T-cell (primary cell): ENCODE data around the gene RTP5. TPM values are rescaled to one million over a fixed set of nuclear protein-coding genes. Genes with fewer than 3 reads are reported as not detected.
"Not testable (repeated sequence)": the region's sequence is repeated elsewhere in the genome, so short reads cannot be mapped to it uniquely, and the experiment has no call there.

Experiments
- ATAC-seq, 4 experiments: fragments of 200-7000 bp in 3 of 4; fragments of 150-1000 bp in 1 of 4; cut with Tn5 transposase; replicated peaks in 1 of 4; 1 replicate in 3 of 4; 2 replicates in 1 of 4; pipeline ENCODE4 v1.10.0; 2021; ENCODE audit warnings: moderate library complexity in 3 of 4, mild to moderate bottlenecking in 2 of 4, moderate number of reproducible peaks in 1 of 4
- CTCF ChIA-PET, 2 donors: fragments of 300-600 bp; sonication (Branson Sonifier 250); formaldehyde crosslinking; loops; one replicate each; lab custom pipeline; 2022; ENCODE audit warnings: antibody characterized with exemption in 2 of 2; lab: Charles Lee
- POLR2A ChIA-PET, 2 donors: fragments of 300-600 bp; sonication (Branson Sonifier 250); formaldehyde crosslinking; loops; one replicate each; lab custom pipeline; 2022; ENCODE audit warnings: antibody characterized with exemption in 2 of 2; lab: Charles Lee
- DNase-seq, 35 experiments: peaks; one replicate each; pipeline versions ENCODE4 v3.0.0 to v3.0.0-alpha.2; 2013 to 2023
- H3K27ac ChIP-seq: one replicate; pipeline ENCODE4 v1.5.1; 2013; ENCODE audit warnings: low read length
- H3K27me3 ChIP-seq, 2 experiments: replicated peaks in 1 of 2; 1 replicate in 1 of 2; 2 replicates in 1 of 2; pipeline versions ENCODE4 v1.6.1 to v1.7.0; 2013; ENCODE audit warnings: low read length in 1 of 2, mixed read lengths in 1 of 2; ENCODE audit not compliant: control insufficient read depth in 2 of 2, insufficient read depth in 2 of 2; ENCODE audit errors: extremely low read depth in 1 of 2
- H3K36me3 ChIP-seq, 2 donors: 1 replicate in 1 of 2; 2 replicates in 1 of 2; pipeline versions ENCODE4 v1.6.1 to v1.7.0; 2013; ENCODE audit warnings: low read length in 1 of 2; ENCODE audit not compliant: control insufficient read depth in 2 of 2, insufficient read depth in 1 of 2; ENCODE audit errors: extremely low read depth in 1 of 2
- H3K4me1 ChIP-seq, 2 experiments: 1 replicate in 1 of 2; 2 replicates in 1 of 2; pipeline versions ENCODE4 v1.6.1 to v1.7.0; 2013; ENCODE audit warnings: low read length in 2 of 2, mixed read lengths in 1 of 2; ENCODE audit not compliant: insufficient read depth in 2 of 2, control insufficient read depth in 1 of 2; ENCODE audit errors: extremely low read depth in 1 of 2
- H3K4me3 ChIP-seq, 2 donors: 1 replicate in 1 of 2; 2 replicates in 1 of 2; pipeline versions ENCODE4 v1.5.1 to v1.7.0; 2013; ENCODE audit warnings: mild to moderate bottlenecking in 2 of 2, low read length in 1 of 2, moderate library complexity in 1 of 2; ENCODE audit not compliant: control insufficient read depth in 1 of 2; ENCODE audit errors: extremely low read depth in 1 of 2
- H3K9me3 ChIP-seq: 2 replicates; pipeline ENCODE4 v1.7.0; 2013
- H3K27ac Mint-ChIP-seq, 2 donors: one replicate each; pipeline ENCODE4 v1.8.0; 2020 to 2021; ENCODE audit warnings: mild to moderate bottlenecking in 2 of 2, mixed read lengths in 2 of 2
- H3K27me3 Mint-ChIP-seq, 2 donors: one replicate each; pipeline ENCODE4 v1.8.0; 2021 to 2022; ENCODE audit warnings: mixed read lengths in 2 of 2
- H3K36me3 Mint-ChIP-seq: one replicate; pipeline ENCODE4 v1.8.0; 2021; ENCODE audit warnings: mixed read lengths
- H3K4me1 Mint-ChIP-seq, 3 donors: one replicate each; pipeline ENCODE4 v1.8.0; 2020 to 2022; ENCODE audit warnings: mixed read lengths in 3 of 3, mild to moderate bottlenecking in 1 of 3
- H3K4me3 Mint-ChIP-seq, 3 donors: one replicate each; pipeline ENCODE4 v1.8.0; 2020 to 2022; ENCODE audit warnings: mild to moderate bottlenecking in 3 of 3, mixed read lengths in 3 of 3, moderate library complexity in 3 of 3
- H3K9me3 Mint-ChIP-seq, 3 donors: one replicate each; pipeline ENCODE4 v1.8.0; 2020 to 2022; ENCODE audit warnings: mixed read lengths in 3 of 3
- WGBS: methylation state at CpG from one replicate; pipeline ENCODE4 v1.1.5; 2013; ENCODE audit warnings: missing lambda C conversion rate; ENCODE audit not compliant: insufficient coverage; 5-methylcytosine and 5-hydroxymethylcytosine counted together
- total RNA-seq, 35 experiments: library from RNA in 6 of 35; stranded (reverse) in 6 of 35; fragments of 120-200 nt in 1 of 35; gene quantifications; one replicate each; pipeline versions ENCODE4 v1.2.1 to v1.2.4 and lab custom pipeline; 2013 to 2026

The RTP5 gene
- total RNA-seq, 5 donors from 2014 or later (not counting 1 experiment from before 2014, with no cell fraction given) = 0.26 to 1.4 (median 1.3) TPM

GRCh38 chr2:241872313-241872642 lies 2.7 kb downstream of the RTP5 start:
- Mint-ChIP-seq H3K4me3 (no peak overlapping the region), H3K9me3 (no peaks in the 10 kb centered on the region), H3K36me3 (no peaks in the 10 kb centered on the region), H3K27me3 (no peaks in the 10 kb centered on the region), H3K27ac (no peak overlapping the region), H3K4me1 (peaks cover 12 to 41% (median 32%) of the 10 kb centered on the region in 3 donors)
- CTCF ChIA-PET = no interaction called here
- Histone ChIP-seq H3K9me3 (no peaks in the 10 kb centered on the region), H3K4me3 (no peak overlapping the region), H3K27ac (no peak overlapping the region), H3K27me3 (no peaks in the 10 kb centered on the region), H3K36me3 (no peaks in the 10 kb centered on the region), H3K4me1 (peaks cover 10 to 78% of the 10 kb centered on the region in 2 experiments)
- no peak for DNase-seq
- no peak for ATAC-seq
- 93% methylated on average over 15 of the region's 15 CpGs for WGBS
- POLR2A ChIA-PET = no interaction called here

DNA sequence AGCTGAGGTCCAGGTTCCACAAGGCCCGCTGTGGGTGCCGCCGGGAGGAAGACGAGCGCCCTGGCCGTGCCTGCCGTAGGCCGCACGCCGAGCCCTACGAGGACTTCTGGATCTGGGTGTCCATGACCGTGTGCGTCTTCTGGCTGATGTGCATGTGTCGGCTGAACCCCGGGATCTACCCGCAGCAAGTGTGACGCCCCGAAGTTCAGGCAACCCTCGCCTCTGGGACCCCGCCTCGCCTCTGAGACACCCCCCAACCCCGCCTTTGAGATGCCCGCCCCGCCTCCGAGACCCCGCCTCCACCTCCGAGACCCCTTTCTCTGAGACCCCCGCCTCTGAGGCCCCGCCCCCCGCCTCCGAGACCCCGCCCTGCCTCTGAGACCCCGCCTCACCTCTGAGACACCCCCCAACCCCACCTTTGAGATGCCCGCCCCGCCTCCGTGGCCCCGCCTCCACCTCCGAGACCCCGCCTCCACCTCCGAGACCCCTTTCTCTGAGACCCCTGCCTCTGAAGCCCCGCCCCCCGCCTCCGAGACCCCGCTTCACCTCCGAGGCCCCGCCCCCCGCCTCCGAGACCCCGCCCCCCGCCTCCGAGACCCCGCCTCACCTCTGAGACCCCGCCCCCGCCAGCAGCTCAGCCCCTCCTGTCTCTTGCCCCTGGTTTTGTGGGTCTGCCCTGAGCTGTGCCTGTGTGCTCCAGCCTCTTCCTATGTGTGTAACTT lies 3.7 kb downstream of the RTP5 start:
- ATAC-seq (no peak), DNase-seq (no peak)
- no peak overlapping the region for H3K27ac ChIP-seq
- ChIA-PET POLR2A (no interaction called here), CTCF (interaction anchor here in 1 of 2 donors (0.6 to 0.8 kb wide), 2 partner anchors 21 to 37 kb away, joined by 3 to 4 read pairs; no protein-coding TSS in a partner anchor)
- H3K9me3 Mint-ChIP-seq = no peaks in the 10 kb centered on the region
- 98% methylated on average over 13 of the region's 54 CpGs for WGBS
- peaks cover 6 to 71% of the 10 kb centered on the region in 2 experiments for H3K4me1 ChIP-seq
- H3K36me3 ChIP-seq = no peaks in the 10 kb centered on the region
- no peak overlapping the region for H3K27ac Mint-ChIP-seq
- H3K4me3 Mint-ChIP-seq = no peak overlapping the region
- no peaks in the 10 kb centered on the region for H3K9me3 ChIP-seq
- H3K4me3 ChIP-seq = no peak overlapping the region
- H3K27me3 Mint-ChIP-seq = no peaks in the 10 kb centered on the region
- H3K36me3 Mint-ChIP-seq = no peaks in the 10 kb centered on the region
- peaks cover 7 to 32% (median 22%) of the 10 kb centered on the region in 3 donors for H3K4me1 Mint-ChIP-seq
- no peaks in the 10 kb centered on the region for H3K27me3 ChIP-seq

DNA sequence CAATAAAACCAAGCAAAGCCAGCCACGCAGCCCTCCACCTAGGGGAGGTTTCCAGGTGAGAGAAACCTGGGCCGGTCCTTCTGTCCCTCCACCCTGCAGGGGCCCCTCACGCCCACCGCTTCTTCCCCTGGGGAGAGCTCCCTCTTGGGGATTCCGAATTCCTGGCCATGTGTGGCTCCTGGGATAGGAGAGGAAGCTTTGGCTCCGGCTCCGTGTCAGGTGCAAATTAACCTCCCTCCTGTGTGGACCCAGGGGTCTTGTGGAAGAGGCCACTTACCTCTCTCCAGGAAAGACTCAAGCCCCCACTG lies 4.2 kb downstream of the RTP5 start:
- Histone ChIP-seq H3K27ac (no peak overlapping the region), H3K4me3 (no peak overlapping the region), H3K27me3 (no peaks in the 10 kb centered on the region), H3K4me1 (peaks cover 2 to 69% of the 10 kb centered on the region in 2 experiments), H3K9me3 (no peaks in the 10 kb centered on the region), H3K36me3 (no peaks in the 10 kb centered on the region)
- H3K4me3 Mint-ChIP-seq = no peak overlapping the region
- H3K27ac Mint-ChIP-seq = no peak overlapping the region
- no peaks in the 10 kb centered on the region for H3K9me3 Mint-ChIP-seq
- CTCF ChIA-PET = interaction anchor here in 1 of 2 donors (0.6 to 0.8 kb wide), 2 partner anchors 22 to 37 kb away, joined by 3 to 4 read pairs; no protein-coding TSS in a partner anchor
- no peak for DNase-seq
- WGBS = 93% methylated on average over 3 of the region's 7 CpGs
- no peaks in the 10 kb centered on the region for H3K36me3 Mint-ChIP-seq
- ATAC-seq = no peak
- POLR2A ChIA-PET = no interaction called here
- no peaks in the 10 kb centered on the region for H3K27me3 Mint-ChIP-seq
- H3K4me1 Mint-ChIP-seq = peaks cover 2 to 26% (median 17%) of the 10 kb centered on the region in 3 donors

GRCh38 chr2:241874277-241874925 lies 4.9 kb downstream of the RTP5 start:
- no peaks in the 10 kb centered on the region for H3K9me3 ChIP-seq

GRCh38 chr2:241875754-241876527 lies 6.4 kb downstream of the RTP5 start:
- H3K27me3 ChIP-seq, H3K9me3 ChIP-seq, H3K9me3 Mint-ChIP-seq, H3K4me3 ChIP-seq, ATAC-seq, H3K4me3 Mint-ChIP-seq, H3K36me3 ChIP-seq, DNase-seq, H3K27ac Mint-ChIP-seq, H3K27ac ChIP-seq, CTCF ChIA-PET, H3K36me3 Mint-ChIP-seq, H3K27me3 Mint-ChIP-seq, POLR2A ChIA-PET: not testable (repeated sequence)
- peaks cover 2 to 56% of the 10 kb centered on the region in 2 experiments for H3K4me1 ChIP-seq
- 74% methylated on average over 6 of the region's 22 CpGs for WGBS
- H3K4me1 Mint-ChIP-seq = peaks cover 2 to 18% (median 11%) of the 10 kb centered on the region in 3 donors

More at GRCh38 chr2:241874277-241874925, 4.9 kb downstream of the RTP5 start:
- Histone ChIP-seq H3K4me1 (peaks cover 2 to 62% of the 10 kb centered on the region in 2 experiments), H3K27ac (no peak overlapping the region), H3K27me3 (no peaks in the 10 kb centered on the region), H3K36me3 (no peaks in the 10 kb centered on the region), H3K4me3 (no peak overlapping the region)
- Mint-ChIP-seq H3K4me3 (no peak overlapping the region), H3K36me3 (no peaks in the 10 kb centered on the region), H3K4me1 (peaks cover 0 to 20% (median 11%) of the 10 kb centered on the region in 3 donors), H3K27me3 (no peaks in the 10 kb centered on the region), H3K27ac (no peak overlapping the region), H3K9me3 (no peaks in the 10 kb centered on the region)
- no peak for ATAC-seq
- ChIA-PET POLR2A (no interaction called here), CTCF (no interaction called here)
- 97% methylated on average over 15 of the region's 17 CpGs for WGBS
- no peak for DNase-seq

DNA sequence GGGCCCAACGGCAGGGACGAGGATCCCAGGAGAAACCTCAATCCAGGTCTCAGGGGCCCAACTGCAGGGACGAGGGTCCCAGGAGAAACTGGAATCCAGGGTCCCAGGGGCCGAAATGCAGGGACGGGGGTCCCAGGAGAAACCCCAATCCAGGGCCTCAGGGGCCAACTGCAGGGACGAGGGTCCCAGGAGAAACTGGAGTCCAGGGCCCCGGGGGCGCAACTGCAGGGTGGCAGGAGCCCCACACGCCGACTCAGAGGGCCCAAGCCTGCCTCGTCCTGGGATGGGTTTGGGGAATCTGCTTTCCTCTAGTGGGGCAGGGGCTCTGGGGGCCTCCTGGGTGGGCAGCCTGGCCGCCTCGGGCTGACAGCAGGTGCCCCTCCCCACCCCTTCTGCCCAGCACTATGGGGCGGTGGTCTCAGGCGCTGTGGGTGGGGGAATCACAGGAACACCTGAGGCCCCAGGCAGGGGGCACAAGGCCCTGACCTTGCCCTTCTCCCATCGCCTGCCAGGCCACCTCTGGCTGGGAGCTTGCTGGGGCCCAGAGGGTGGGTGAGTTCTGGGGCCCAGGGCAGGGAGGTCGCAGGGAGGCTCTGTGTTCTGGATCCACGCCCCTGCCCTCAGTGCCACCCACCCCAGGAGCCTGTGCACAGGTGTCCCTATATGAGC lies 7.1 kb downstream of the RTP5 start:
- no peaks in the 10 kb centered on the region for H3K27me3 ChIP-seq
- DNase-seq (no peak), ATAC-seq (no peak)
- no peaks in the 10 kb centered on the region for H3K36me3 Mint-ChIP-seq
- no peak overlapping the region for H3K27ac Mint-ChIP-seq
- H3K9me3 ChIP-seq = no peaks in the 10 kb centered on the region
- no peak overlapping the region for H3K4me3 Mint-ChIP-seq
- no peak overlapping the region for H3K4me3 ChIP-seq
- no peaks in the 10 kb centered on the region for H3K9me3 Mint-ChIP-seq
- POLR2A ChIA-PET = no interaction called here
- H3K27ac ChIP-seq = no peak overlapping the region
- WGBS = 86% methylated on average over 12 of the region's 18 CpGs
- peaks cover 8 to 18% (median 9%) of the 10 kb centered on the region in 3 donors for H3K4me1 Mint-ChIP-seq
- H3K36me3 ChIP-seq = no peaks in the 10 kb centered on the region
- CTCF ChIA-PET = no interaction called here
- peaks cover 2 to 56% of the 10 kb centered on the region in 2 experiments for H3K4me1 ChIP-seq
- no peaks in the 10 kb centered on the region for H3K27me3 Mint-ChIP-seq
